ENCODE results near the gene KLF3.

DNA sequence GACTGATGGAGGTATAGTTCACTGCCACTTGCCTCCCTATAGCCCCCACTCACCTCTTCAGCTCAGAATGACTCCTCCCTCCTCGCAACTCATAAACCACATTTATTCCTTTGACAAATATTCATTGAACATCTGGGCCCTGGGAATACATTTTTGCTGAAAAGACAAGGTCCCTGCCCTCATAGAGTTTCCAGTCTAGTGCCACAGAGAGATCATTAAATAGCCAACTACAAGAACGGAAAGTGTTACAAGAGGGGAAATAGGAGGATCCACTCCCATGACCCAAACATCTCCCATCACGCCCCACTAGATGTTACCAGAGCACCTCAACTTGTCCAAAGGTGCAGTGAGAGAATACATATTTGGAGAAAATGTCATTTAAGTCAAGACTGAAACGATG, 3.2 kb upstream of the KLF3 start:
- TF ChIP-seq POLR2AphosphoS5 (IDR thresholded peaks at IDR 0.05) = no peak
- TF ChIP-seq, protein P1, sequence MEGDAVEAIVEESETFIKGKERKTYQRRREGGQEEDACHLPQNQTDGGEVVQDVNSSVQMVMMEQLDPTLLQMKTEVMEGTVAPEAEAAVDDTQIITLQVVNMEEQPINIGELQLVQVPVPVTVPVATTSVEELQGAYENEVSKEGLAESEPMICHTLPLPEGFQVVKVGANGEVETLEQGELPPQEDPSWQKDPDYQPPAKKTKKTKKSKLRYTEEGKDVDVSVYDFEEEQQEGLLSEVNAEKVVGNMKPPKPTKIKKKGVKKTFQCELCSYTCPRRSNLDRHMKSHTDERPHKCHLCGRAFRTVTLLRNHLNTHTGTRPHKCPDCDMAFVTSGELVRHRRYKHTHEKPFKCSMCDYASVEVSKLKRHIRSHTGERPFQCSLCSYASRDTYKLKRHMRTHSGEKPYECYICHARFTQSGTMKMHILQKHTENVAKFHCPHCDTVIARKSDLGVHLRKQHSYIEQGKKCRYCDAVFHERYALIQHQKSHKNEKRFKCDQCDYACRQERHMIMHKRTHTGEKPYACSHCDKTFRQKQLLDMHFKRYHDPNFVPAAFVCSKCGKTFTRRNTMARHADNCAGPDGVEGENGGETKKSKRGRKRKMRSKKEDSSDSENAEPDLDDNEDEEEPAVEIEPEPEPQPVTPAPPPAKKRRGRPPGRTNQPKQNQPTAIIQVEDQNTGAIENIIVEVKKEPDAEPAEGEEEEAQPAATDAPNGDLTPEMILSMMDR (IDR thresholded peaks at IDR 0.05) = no peak

Measured in stomach (tissue), 4 donors.